OCI-LY7 (cell line): ENCODE measurements around the gene CCDC89.
"Not testable (repeated sequence)": the region's sequence is repeated elsewhere in the genome, so short reads cannot be mapped to it uniquely, and the experiment has no call there.

ENCODE experiments used
- EZH2phosphoT487 ChIP-seq: fragments of 200-600 bp; sonication (generic); IDR thresholded peaks from 2 replicates; pipeline ENCODE4 v1.6.1; 2018; ENCODE audit warnings: low read depth, borderline replicate concordance, mild to moderate bottlenecking, mixed run types, antibody characterized with exemption, low read length, moderate library complexity, mixed read lengths
- TF ChIP-seq, protein P1 (sequence below): fragments of 200-600 bp; sonication (generic); conservative IDR thresholded peaks from 2 replicates; pipeline ENCODE4 v1.5.1; 2014; ENCODE audit warnings: mild to moderate bottlenecking, antibody characterized with exemption, low read length, moderate library complexity, mixed read lengths

DNA sequence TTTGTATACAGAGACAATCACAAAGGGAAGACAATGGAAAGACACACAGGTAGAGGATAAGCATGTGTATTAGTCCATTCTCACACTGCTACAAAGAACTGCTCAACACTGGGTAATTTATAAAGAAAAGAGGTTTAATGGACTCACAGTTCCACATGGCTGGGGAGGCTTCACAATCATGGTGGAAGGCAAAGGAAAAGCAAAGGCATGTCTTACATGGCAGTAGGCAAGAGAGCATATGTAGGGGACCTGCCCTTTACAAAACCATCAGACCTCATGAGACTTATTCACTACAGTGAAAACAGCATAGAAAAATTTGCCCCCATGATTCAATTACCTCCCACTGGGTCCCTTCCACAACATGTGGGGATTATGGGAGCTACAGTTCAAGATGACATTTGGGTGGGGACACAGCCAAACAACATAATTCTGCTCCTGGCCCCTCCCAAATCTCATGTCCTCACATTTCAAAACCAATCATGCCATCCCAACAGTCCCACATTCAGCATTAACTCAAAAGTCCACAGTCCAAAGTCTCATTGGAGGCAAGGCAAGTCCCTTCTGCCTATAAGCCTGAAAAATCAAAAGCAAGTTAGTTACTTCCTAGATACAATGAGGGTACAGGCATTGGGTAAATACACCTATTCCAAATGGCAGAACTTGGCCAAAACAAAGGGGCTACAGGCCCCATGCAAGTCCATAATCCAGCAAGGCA lies 14.9 kb downstream of the CCDC89 start:
- not testable (repeated sequence) for TF ChIP-seq EZH2phosphoT487
- TF ChIP-seq, protein P1, sequence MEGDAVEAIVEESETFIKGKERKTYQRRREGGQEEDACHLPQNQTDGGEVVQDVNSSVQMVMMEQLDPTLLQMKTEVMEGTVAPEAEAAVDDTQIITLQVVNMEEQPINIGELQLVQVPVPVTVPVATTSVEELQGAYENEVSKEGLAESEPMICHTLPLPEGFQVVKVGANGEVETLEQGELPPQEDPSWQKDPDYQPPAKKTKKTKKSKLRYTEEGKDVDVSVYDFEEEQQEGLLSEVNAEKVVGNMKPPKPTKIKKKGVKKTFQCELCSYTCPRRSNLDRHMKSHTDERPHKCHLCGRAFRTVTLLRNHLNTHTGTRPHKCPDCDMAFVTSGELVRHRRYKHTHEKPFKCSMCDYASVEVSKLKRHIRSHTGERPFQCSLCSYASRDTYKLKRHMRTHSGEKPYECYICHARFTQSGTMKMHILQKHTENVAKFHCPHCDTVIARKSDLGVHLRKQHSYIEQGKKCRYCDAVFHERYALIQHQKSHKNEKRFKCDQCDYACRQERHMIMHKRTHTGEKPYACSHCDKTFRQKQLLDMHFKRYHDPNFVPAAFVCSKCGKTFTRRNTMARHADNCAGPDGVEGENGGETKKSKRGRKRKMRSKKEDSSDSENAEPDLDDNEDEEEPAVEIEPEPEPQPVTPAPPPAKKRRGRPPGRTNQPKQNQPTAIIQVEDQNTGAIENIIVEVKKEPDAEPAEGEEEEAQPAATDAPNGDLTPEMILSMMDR = not testable (repeated sequence)
